ENCODE measurements around the gene PRKAR1B. TPM values are rescaled to one million over a fixed set of nuclear protein-coding genes. Genes with fewer than 3 reads are reported as not detected.

The PRKAR1B gene
- total RNA-seq, 4 donors from 2014 or later = 3.8 to 11.6 (median 6.3) TPM

- TF ChIP-seq CTCF (IDR thresholded peaks at IDR 0.05; ENCODE audit: low read depth) = no peak
Measured at GRCh38 chr7:744854-745430, 17.9 kb upstream of the PRKAR1B start.

- no peak for TF ChIP-seq CTCF (IDR thresholded peaks at IDR 0.05; ENCODE audit: low read depth)
Measured at GRCh38 chr7:742791-743190, 15.7 kb upstream of the PRKAR1B start.

GRCh38 chr7:741850-742249, 14.8 kb upstream of the PRKAR1B start:
- no peak for TF ChIP-seq CTCF (IDR thresholded peaks at IDR 0.05; ENCODE audit: low read depth)

GRCh38 chr7:741191-741671, 14.2 kb upstream of the PRKAR1B start:
- no peak for TF ChIP-seq CTCF (IDR thresholded peaks at IDR 0.05; ENCODE audit: low read depth)

- no peak for TF ChIP-seq CTCF (IDR thresholded peaks at IDR 0.05; ENCODE audit: low read depth)
Measured at GRCh38 chr7:739983-740942, 13.2 kb upstream of the PRKAR1B start.

- TF ChIP-seq CTCF (IDR thresholded peaks at IDR 0.05; ENCODE audit: low read depth) = no peak
Measured at GRCh38 chr7:739455-739982, 12.4 kb upstream of the PRKAR1B start.

All from subcutaneous adipose tissue (tissue), 4 donors.